Esophagus (tissue), 2 donors: ENCODE measurements around the gene AMACR. TPM values are rescaled to one million over a fixed set of nuclear protein-coding genes. Genes with fewer than 3 reads are reported as not detected.

Experiments
- H3K27ac ChIP-seq, 2 donors: one replicate each; pipeline ENCODE4 v1.5.1; 2013; ENCODE audit warnings: low read depth in 2 of 2, mild to moderate bottlenecking in 2 of 2, inconsistent platforms in 1 of 2, low read length in 1 of 2, moderate library complexity in 1 of 2
- H3K27me3 ChIP-seq, 2 donors: one replicate each; pipeline ENCODE4 v1.6.1; 2013; ENCODE audit warnings: low read length in 2 of 2, control low read depth in 1 of 2, mild to moderate bottlenecking in 1 of 2; ENCODE audit not compliant: insufficient read depth in 2 of 2, control insufficient read depth in 1 of 2
- H3K36me3 ChIP-seq, 2 donors: one replicate each; pipeline ENCODE4 v1.6.1; 2013; ENCODE audit warnings: low read length in 1 of 2; ENCODE audit not compliant: control insufficient read depth in 2 of 2, insufficient read depth in 2 of 2
- H3K4me1 ChIP-seq, 2 donors: one replicate each; pipeline ENCODE4 v1.6.1; 2013; ENCODE audit warnings: low read length in 1 of 2; ENCODE audit not compliant: control insufficient read depth in 2 of 2, insufficient read depth in 2 of 2
- H3K4me3 ChIP-seq, 2 donors: one replicate each; pipeline ENCODE4 v1.5.1; 2013; ENCODE audit warnings: low read length in 2 of 2, mild to moderate bottlenecking in 2 of 2, low read depth in 1 of 2, moderate library complexity in 1 of 2
- H3K9me3 ChIP-seq, 2 donors: one replicate each; pipeline ENCODE4 v1.6.1; 2013; ENCODE audit warnings: mild to moderate bottlenecking in 2 of 2, low read depth in 1 of 2, low read length in 1 of 2, moderate library complexity in 1 of 2; ENCODE audit not compliant: control insufficient read depth in 2 of 2, insufficient read depth in 1 of 2
- WGBS, 2 donors: extraction: QIAGEN DNeasy Blood & Tissue Kit; methylation state at CpG; one replicate each; pipeline ENCODE4 v1.1.7; 2013; 5-methylcytosine and 5-hydroxymethylcytosine counted together
- polyA plus RNA-seq, 2 donors: library from polyadenylated mRNA; stranded (reverse); fragments of 200-250 nt; gene quantifications; one replicate each; pipeline ENCODE4 v1.2.3, GENCODE V29; 2013
- donor health status: healthy with polysubstance abuse.
- donor health status: Bipolar disorder and iron deficiency.

The AMACR gene
- polyA plus RNA-seq, 2 donors: 14.4 to 19.9 TPM

DNA sequence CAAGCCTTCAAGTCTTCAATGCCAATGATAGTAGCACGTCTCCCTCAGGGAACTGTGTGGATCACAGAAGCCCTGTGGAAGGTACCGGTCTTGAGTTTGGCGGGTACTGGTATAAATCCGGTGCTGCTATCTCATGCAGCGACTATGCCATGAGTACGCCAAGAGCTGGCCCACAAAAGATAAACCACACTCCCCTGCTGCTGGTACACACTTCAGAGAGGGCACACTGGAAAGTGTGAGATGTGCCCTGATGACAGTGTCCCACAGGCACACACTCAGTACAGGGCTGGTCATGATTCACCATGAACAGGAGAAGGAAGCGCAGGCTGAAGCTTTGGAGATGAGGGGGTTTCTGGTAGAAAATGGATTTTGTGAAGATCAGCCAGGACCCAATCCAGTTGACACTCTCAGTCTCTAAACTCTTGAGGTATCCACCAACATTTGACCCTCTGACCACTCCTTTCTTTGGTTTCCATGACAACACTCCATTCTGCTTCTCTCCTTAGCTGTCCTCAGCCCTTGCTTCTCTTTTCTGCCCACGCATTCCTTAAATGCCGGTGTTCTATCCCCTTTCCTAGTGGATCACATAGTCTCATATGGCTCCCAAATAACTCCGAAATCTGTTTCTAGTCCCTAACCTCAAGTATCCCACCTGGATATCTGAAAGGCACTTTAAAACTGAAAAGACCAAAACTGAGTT lies 5.1 kb downstream of the AMACR start:
- Histone ChIP-seq H3K9me3 (no peaks in the 10 kb centered on the region), H3K4me1 (peaks cover 0 to 2% of the 10 kb centered on the region in 2 donors), H3K27me3 (no peaks in the 10 kb centered on the region), H3K36me3 (peaks cover 2 to 9% of the 10 kb centered on the region in 2 donors), H3K4me3 (no peak overlapping the region), H3K27ac (no peak overlapping the region)
- WGBS, 2 donors: 95 to 97% methylated on average over 10 of the region's 10 CpGs

DNA sequence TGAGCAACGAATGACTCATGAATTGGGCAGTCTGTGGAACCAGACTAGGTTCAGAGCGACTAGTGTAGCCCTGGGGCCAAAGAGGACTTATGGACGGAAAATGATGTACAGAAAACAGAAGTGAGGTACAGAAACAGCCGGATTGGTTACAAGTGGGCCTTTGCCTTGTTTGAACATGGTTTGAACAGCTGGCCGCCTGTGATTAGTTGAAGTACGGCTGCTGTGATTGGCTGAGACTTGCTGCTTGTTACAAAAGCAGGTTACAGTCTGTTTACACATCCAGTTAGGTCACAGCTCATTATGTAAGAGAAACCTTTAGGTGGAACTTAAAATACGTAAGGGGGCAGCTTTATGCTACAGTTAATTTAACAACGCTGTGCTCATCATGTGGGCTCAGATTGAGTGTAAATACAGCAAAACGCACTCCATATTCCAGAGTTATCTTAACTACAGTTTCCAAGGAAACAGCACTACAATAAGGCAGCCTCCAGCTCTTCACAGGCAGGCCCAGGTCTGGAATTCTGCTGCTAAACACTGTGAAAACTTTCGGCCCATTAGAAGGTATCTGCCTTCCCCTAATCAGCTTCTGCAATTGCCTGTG lies 6.5 kb downstream of the AMACR start:
- Histone ChIP-seq H3K27me3 (no peaks in the 10 kb centered on the region), H3K4me3 (no peak overlapping the region), H3K36me3 (peaks cover 2 to 9% of the 10 kb centered on the region in 2 donors), H3K4me1 (peaks cover 2% of the 10 kb centered on the region in 2 donors), H3K9me3 (no peaks in the 10 kb centered on the region), H3K27ac (peak overlapping the region in 1 of 2 donors; percentile 74)
- 45 to 53% methylated on average over 10 of the region's 10 CpGs for WGBS, 2 donors

DNA sequence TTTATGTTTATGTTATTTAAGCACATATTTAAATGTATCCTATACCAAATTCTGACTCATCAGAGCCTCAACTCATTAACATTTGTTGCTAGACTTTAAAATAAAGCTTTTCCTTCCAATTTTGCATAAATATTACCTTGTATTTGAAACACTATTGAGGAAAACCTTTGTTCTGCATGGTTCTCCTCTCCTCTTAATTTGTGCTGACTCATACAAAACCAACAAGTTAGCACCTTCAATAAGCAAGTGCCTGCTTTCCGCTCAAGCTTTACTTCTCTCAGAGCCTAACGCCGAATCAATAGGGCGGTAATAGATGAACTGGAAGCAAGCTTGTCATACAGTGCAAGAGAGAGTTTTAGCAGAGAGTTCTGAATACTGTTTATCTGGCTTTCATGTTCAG lies 7.9 kb downstream of the AMACR start:
- H3K36me3 ChIP-seq: peaks cover 2 to 9% of the 10 kb centered on the region in 2 donors
- no peak overlapping the region for H3K27ac ChIP-seq
- H3K4me3 ChIP-seq: no peak overlapping the region
- H3K9me3 ChIP-seq: no peaks in the 10 kb centered on the region
- H3K4me1 ChIP-seq: peaks cover 2% of the 10 kb centered on the region in 2 donors
- no peaks in the 10 kb centered on the region for H3K27me3 ChIP-seq
- WGBS, 2 donors: 91 to 92% methylated on average over 4 of the region's 4 CpGs

DNA sequence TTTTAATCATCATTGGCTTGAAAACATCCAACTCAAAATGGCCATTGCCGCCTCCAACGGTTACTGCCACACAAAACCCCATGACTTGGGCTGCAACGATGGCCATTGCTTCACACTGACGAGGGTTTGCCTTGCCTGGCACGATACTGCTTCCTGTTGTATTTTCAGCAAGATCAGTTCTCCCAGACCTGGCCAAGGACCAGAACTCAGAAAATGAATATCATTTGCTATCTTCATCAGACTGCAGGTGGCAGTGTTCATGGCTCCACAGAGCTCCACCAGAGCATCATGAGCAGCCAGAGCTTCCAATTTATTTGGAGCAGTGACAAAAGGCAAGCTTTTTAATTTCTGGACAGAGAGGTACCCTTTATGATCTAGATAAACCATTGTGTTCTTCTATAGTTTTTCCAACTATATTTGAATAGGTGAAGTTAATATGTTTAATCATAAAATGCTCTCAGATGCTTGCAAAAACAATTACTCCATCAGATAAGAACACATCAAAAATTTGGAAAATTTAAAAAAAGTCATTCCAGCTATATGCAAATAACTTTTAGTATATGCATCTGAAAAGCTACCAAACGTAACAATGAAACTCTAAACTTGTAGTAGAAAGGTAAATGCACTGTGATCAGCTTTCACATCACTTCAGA lies 10.4 kb downstream of the AMACR start:
- Histone ChIP-seq H3K36me3 (peaks cover 0 to 3% of the 10 kb centered on the region in 2 donors), H3K27ac (no peak overlapping the region), H3K4me3 (no peak overlapping the region), H3K4me1 (peaks cover 1 to 2% of the 10 kb centered on the region in 2 donors), H3K27me3 (no peaks in the 10 kb centered on the region), H3K9me3 (no peaks in the 10 kb centered on the region)
- 33 to 37% methylated on average over 6 of the region's 6 CpGs for WGBS, 2 donors

DNA sequence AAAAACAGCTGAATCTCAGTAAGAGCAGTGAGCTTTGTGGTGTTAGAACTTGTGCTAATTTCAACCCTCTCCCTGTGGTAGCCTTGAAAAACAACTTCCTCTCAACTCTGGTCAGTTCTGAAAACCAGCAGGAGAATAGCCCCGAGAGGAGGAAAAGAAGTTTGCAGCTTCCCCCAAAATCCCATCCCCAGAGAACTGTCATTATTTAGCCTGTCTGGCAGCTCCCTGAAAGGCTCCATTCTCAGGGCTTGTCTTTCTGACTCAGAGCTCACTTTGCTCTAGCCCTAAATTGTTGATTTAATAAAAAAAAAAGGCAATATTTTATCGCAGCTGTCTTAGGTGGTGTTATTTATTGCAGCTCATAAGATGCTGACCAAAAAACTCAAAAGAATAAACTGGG lies 12.0 kb downstream of the AMACR start:
- H3K36me3 ChIP-seq: peaks cover 0 to 2% of the 10 kb centered on the region in 2 donors
- H3K27me3 ChIP-seq: no peaks in the 10 kb centered on the region
- H3K9me3 ChIP-seq: no peaks in the 10 kb centered on the region
- H3K4me3 ChIP-seq: no peak overlapping the region
- H3K27ac ChIP-seq: no peak overlapping the region
- 70 to 71% methylated on average over 2 of the region's 2 CpGs for WGBS, 2 donors
- peaks cover 0 to 2% of the 10 kb centered on the region in 2 donors for H3K4me1 ChIP-seq

DNA sequence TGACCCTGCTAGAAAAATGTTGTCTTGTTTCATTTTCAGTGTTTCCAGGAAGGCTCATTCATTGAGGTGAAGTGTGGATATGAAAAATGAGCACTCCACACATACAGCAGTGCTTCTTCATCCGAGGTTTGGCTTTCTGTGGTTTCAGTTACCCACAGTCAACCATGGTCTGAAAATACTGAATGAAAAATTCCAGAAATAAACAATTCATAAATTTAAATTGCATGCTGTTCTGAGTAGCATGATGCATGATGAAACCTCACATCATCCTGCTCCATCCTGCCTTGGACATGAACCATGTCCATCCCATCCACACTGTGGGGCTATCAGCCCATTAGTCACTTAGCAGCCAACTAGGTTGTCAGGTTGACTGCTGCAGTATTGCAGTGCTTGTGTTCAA lies 13.0 kb downstream of the AMACR start:
- Histone ChIP-seq H3K4me3 (no peak overlapping the region), H3K27ac (no peak overlapping the region), H3K27me3 (no peaks in the 10 kb centered on the region), H3K4me1 (peaks cover 0 to 2% of the 10 kb centered on the region in 2 donors), H3K36me3 (peaks cover 0 to 2% of the 10 kb centered on the region in 2 donors), H3K9me3 (no peaks in the 10 kb centered on the region)
- WGBS, 2 donors: 54 to 63% methylated on average over 1 of the region's 1 CpG

DNA sequence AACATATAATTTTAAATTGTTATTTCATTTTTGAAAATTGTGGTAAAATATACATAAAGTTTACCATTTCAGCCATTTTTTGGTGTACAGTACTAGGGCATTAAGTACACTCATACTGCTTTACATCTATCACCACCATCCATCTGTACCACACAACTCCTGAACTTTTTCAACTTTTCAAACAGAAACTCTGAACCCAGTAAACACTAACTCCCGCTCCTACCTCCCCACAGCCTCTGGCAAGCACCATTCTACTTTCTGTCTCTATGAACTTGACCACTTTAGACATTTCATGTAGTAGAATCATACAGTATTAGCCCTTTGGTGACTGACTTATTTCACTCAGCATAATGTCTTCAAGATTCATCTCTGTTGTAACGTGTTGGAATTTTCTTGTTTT lies 15.0 kb downstream of the AMACR start:
- peaks cover 3 to 7% of the 10 kb centered on the region in 2 donors for H3K36me3 ChIP-seq
- no peaks in the 10 kb centered on the region for H3K9me3 ChIP-seq
- no peaks in the 10 kb centered on the region for H3K27me3 ChIP-seq
- H3K27ac ChIP-seq: no peak overlapping the region
- peaks cover 0 to 2% of the 10 kb centered on the region in 2 donors for H3K4me1 ChIP-seq
- no peak overlapping the region for H3K4me3 ChIP-seq
- 91 to 92% methylated on average over 2 of the region's 2 CpGs for WGBS, 2 donors

DNA sequence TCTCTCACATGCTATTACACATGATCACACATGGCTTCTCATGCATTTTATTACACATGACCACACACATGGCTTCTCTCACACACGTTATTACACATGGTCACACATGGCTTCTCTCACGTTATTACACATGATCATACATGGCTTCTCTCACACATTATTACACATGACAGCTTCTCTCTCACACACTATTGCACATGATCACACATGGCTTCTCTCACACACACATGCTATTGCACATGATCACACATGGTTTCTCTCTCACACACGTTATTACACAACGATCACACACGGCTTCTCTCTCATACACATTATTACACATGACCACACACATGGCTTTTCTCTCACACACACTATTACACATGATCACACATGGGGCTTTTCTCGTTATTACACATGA lies 22.4 kb downstream of the AMACR start:
- Histone ChIP-seq H3K27ac (no peak overlapping the region), H3K4me3 (no peak overlapping the region), H3K9me3 (no peaks in the 10 kb centered on the region), H3K27me3 (no peaks in the 10 kb centered on the region), H3K36me3 (peaks cover 5 to 10% of the 10 kb centered on the region in 2 donors), H3K4me1 (peaks cover 0 to 4% of the 10 kb centered on the region in 2 donors)
- 94 to 97% methylated on average over 6 of the region's 6 CpGs for WGBS, 2 donors

DNA sequence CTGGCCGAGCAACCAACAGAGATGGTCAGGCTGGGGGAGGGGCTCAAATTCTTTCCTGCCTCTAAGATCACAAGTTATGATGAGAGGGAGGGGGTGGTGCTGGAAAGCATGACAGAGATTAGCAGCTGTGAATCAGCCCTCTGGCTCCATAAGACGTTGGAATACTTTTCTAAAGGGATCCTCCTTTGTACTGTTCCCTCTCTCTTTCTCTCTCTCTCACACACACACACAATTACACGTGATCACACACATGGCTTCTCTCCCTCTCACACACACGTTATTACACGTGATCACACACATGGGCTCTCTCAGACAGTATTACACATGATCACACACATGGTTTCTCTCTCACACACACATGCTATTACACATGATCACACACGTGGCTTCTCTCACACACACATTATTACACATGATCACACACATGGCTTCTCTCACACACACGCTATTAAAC lies 23.2 kb downstream of the AMACR start, which contains the start of gene SLC45A2:
Gene SLC45A2 (minus strand): TSS at position 23 of the 454 bp plus-strand sequence. CDS start 110 bp downstream, outside the sequence.
- H3K9me3 ChIP-seq: no peaks in the 10 kb centered on the region
- H3K27me3 ChIP-seq: no peaks in the 10 kb centered on the region
- peaks cover 0 to 4% of the 10 kb centered on the region in 2 donors for H3K4me1 ChIP-seq
- peaks cover 5 to 10% of the 10 kb centered on the region in 2 donors for H3K36me3 ChIP-seq
- 73 to 75% methylated on average over 7 of the region's 7 CpGs for WGBS, 2 donors
- H3K4me3 ChIP-seq: no peak within 1 kb of the TSS
- no peak within 1 kb of the TSS for H3K27ac ChIP-seq
